Naive thymus-derived CD4-positive, alpha-beta T cell (primary cell): ENCODE results near the gene C9orf50. TPM values are rescaled to one million over a fixed set of nuclear protein-coding genes. Genes with fewer than 3 reads are reported as not detected.

Experiments
- ATAC-seq: fragments of 150-1000 bp; cut with Tn5 transposase; 2 replicates; pipeline ENCODE4 v1.10.0; 2021; ENCODE audit warnings: mild to moderate bottlenecking, moderate library complexity
- CTCF ChIA-PET: fragments of 350-600 bp; sonication (Branson Sonifier 250); formaldehyde crosslinking; loops from one replicate; lab custom pipeline; 2021; ENCODE audit warnings: antibody characterized with exemption; lab: Charles Lee
- POLR2A ChIA-PET: fragments of 350-600 bp; sonication (Branson Sonifier 250); formaldehyde crosslinking; loops from one replicate; lab custom pipeline; 2021; ENCODE audit warnings: antibody characterized with exemption, inconsistent platforms; lab: Charles Lee
- DNase-seq, 9 donors: peaks; one replicate each; pipeline versions ENCODE4 v3.0.0 to v3.0.0-alpha.2; 2020 to 2022; ENCODE audit warnings: mixed read lengths in 1 of 9
- H3K27ac ChIP-seq: one replicate; pipeline ENCODE4 v1.7.0; 2013; ENCODE audit warnings: mild to moderate bottlenecking, low read depth, low read length, moderate library complexity
- H3K27me3 ChIP-seq, 2 donors: one replicate each; pipeline ENCODE4 v1.7.0; 2013; ENCODE audit warnings: low read length in 2 of 2, mild to moderate bottlenecking in 2 of 2, moderate library complexity in 2 of 2; ENCODE audit not compliant: control insufficient read depth in 2 of 2, insufficient read depth in 2 of 2
- H3K36me3 ChIP-seq, 3 experiments: 1 replicate in 2 of 3; 2 replicates in 1 of 3; pipeline ENCODE4 v1.7.0; 2013; ENCODE audit warnings: low read length in 3 of 3, mild to moderate bottlenecking in 3 of 3, moderate library complexity in 1 of 3; ENCODE audit not compliant: insufficient read depth in 3 of 3, control insufficient read depth in 2 of 3
- H3K4me1 ChIP-seq, 2 donors: one replicate each; pipeline ENCODE4 v1.7.0; 2013; ENCODE audit warnings: low read length in 2 of 2, mild to moderate bottlenecking in 2 of 2, moderate library complexity in 1 of 2; ENCODE audit not compliant: control insufficient read depth in 2 of 2, insufficient read depth in 2 of 2
- H3K4me3 ChIP-seq: 2 replicates; pipeline ENCODE4 v1.7.0; 2013; ENCODE audit warnings: mild to moderate bottlenecking, low read length
- H3K9me3 ChIP-seq, 3 experiments: 1 replicate in 2 of 3; 2 replicates in 1 of 3; pipeline ENCODE4 v1.7.0; 2013; ENCODE audit warnings: low read length in 3 of 3; ENCODE audit not compliant: control insufficient read depth in 2 of 3
- H3K27ac Mint-ChIP-seq, 9 donors: one replicate each; pipeline ENCODE4 v1.8.0; 2020 to 2022; ENCODE audit warnings: mixed read lengths in 9 of 9, mild to moderate bottlenecking in 8 of 9, moderate library complexity in 5 of 9, inconsistent platforms in 2 of 9
- H3K27me3 Mint-ChIP-seq, 5 donors: one replicate each; pipeline ENCODE4 v1.8.0; 2021 to 2022; ENCODE audit warnings: mixed read lengths in 5 of 5, mild to moderate bottlenecking in 1 of 5
- H3K36me3 Mint-ChIP-seq, 5 donors: one replicate each; pipeline ENCODE4 v1.8.0; 2020 to 2022; ENCODE audit warnings: mixed read lengths in 5 of 5, mild to moderate bottlenecking in 3 of 5, inconsistent platforms in 1 of 5
- H3K4me1 Mint-ChIP-seq, 7 donors: one replicate each; pipeline ENCODE4 v1.8.0; 2020 to 2022; ENCODE audit warnings: mixed read lengths in 7 of 7, mild to moderate bottlenecking in 3 of 7, inconsistent platforms in 1 of 7
- H3K4me3 Mint-ChIP-seq, 10 donors: one replicate each; pipeline ENCODE4 v1.8.0; 2020 to 2022; ENCODE audit warnings: mild to moderate bottlenecking in 10 of 10, mixed read lengths in 10 of 10, moderate library complexity in 6 of 10, inconsistent platforms in 2 of 10
- H3K9me3 Mint-ChIP-seq, 11 donors: one replicate each; pipeline ENCODE4 v1.8.0; 2020 to 2022; ENCODE audit warnings: mixed read lengths in 11 of 11, mild to moderate bottlenecking in 4 of 11, inconsistent platforms in 1 of 11, moderate library complexity in 1 of 11
- intact Hi-C, 2 donors: fragments of 100-400 bp; cut with micrococcal nuclease; formaldehyde crosslinking; loops; one replicate each; pipeline ENCODE4 v1.15.1; 2023
- polyA plus RNA-seq, 2 donors: library from polyadenylated mRNA; unstranded; fragments of 300-500 nt; fragmentation: Illumina TruSeq; gene quantifications; one replicate each; pipeline ENCODE4 v1.2.3, GENCODE V29; 2021
- total RNA-seq, 6 experiments: library from RNA in 5 of 6; stranded (reverse) in 5 of 6; gene quantifications; 1 replicate in 5 of 6; 2 replicates in 1 of 6; pipeline ENCODE4 v1.2.3 and lab custom pipeline; 2021 to 2026

C9orf50 gene
- total and polyA plus RNA-seq, 7 experiments from 2014 or later: not detected

GRCh38 chr9:129574911-129575585 lies 45.9 kb downstream of the C9orf50 start:
- peaks cover 5 to 50% (median 16%) of the 10 kb centered on the region in 7 donors for H3K4me1 Mint-ChIP-seq
- H3K27ac Mint-ChIP-seq: peak overlapping the region in 1 of 9 donors; percentile 36
- H3K27ac ChIP-seq: no peak overlapping the region
- CTCF ChIA-PET: no interaction called here
- no peak overlapping the region for H3K4me3 Mint-ChIP-seq
- peaks cover 6 to 8% of the 10 kb centered on the region in 2 donors for H3K4me1 ChIP-seq
- H3K36me3 Mint-ChIP-seq: peaks cover 0 to 16% (median 0%) of the 10 kb centered on the region in 5 donors
- intact Hi-C loops: no loop called here
- H3K36me3 ChIP-seq: no peaks in the 10 kb centered on the region
- DNase-seq (no peak), ATAC-seq (peak; percentile 60)
- H3K9me3 Mint-ChIP-seq: peaks cover 0 to 9% (median 0%) of the 10 kb centered on the region in 11 donors
- H3K27me3 ChIP-seq: no peaks in the 10 kb centered on the region
- H3K9me3 ChIP-seq: no peaks in the 10 kb centered on the region
- peaks cover 0 to 16% (median 11%) of the 10 kb centered on the region in 5 donors for H3K27me3 Mint-ChIP-seq
- H3K4me3 ChIP-seq: no peak overlapping the region
- POLR2A ChIA-PET: no interaction called here

DNA sequence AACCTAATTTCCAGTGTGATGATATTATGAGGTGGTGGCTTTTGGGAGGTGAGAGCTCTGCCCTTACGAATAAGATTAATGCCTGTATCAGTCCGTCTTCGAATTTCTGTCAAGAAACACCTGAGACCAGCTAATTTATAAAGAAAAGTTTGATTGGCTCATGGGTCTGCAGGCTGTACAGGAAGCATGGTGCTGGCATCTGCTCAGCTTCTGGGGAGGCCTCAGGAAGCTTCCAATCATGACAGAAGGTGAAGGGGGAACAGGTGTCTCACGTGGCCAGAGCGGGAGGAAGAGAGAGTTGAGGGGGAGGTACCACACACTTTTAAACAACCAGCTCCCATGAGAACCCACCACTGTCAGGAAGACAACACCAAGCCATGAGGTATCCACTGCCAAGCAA lies 46.9 kb downstream of the C9orf50 start:
- H3K4me3 ChIP-seq: no peak overlapping the region
- Mint-ChIP-seq H3K27ac (no peak overlapping the region), H3K4me3 (no peak overlapping the region), H3K9me3 (peaks cover 0 to 6% (median 0%) of the 10 kb centered on the region in 11 donors), H3K27me3 (peaks cover 7 to 23% (median 19%) of the 10 kb centered on the region in 5 donors), H3K4me1 (peaks cover 9 to 48% (median 12%) of the 10 kb centered on the region in 7 donors), H3K36me3 (peaks cover 0 to 11% (median 0%) of the 10 kb centered on the region in 5 donors)
- ChIA-PET CTCF (interaction anchor here (0.6 kb wide), 1 partner anchor 542 kb away, joined by 3 read pairs; no protein-coding TSS in a partner anchor), POLR2A (no interaction called here)
- no peaks in the 10 kb centered on the region for H3K36me3 ChIP-seq
- DNase-seq: no peak
- no peak for ATAC-seq
- intact Hi-C loops: no loop called here
- H3K27ac ChIP-seq: no peak overlapping the region
- peaks cover 0 to 5% of the 10 kb centered on the region in 2 donors for H3K27me3 ChIP-seq
- H3K4me1 ChIP-seq: peaks cover 0 to 8% of the 10 kb centered on the region in 2 donors
- no peaks in the 10 kb centered on the region for H3K9me3 ChIP-seq

- Histone ChIP-seq H3K36me3 (no peaks in the 10 kb centered on the region), H3K27me3 (peaks cover 0 to 8% of the 10 kb centered on the region in 2 donors), H3K4me3 (no peak overlapping the region), H3K4me1 (peaks cover 3 to 8% of the 10 kb centered on the region in 2 donors), H3K9me3 (no peaks in the 10 kb centered on the region), H3K27ac (no peak overlapping the region)
- peaks cover 0 to 6% (median 0%) of the 10 kb centered on the region in 11 donors for H3K9me3 Mint-ChIP-seq
- no peak overlapping the region for H3K4me3 Mint-ChIP-seq
- H3K27ac Mint-ChIP-seq: peak overlapping the region in 1 of 9 donors; percentile 60
- peaks cover 0 to 11% (median 0%) of the 10 kb centered on the region in 5 donors for H3K36me3 Mint-ChIP-seq
- POLR2A ChIA-PET: interaction anchor here (0.6 kb wide), 1 partner anchor 14 kb away, joined by 3 read pairs; no protein-coding TSS in a partner anchor
- CTCF ChIA-PET: interaction anchor here (0.7 kb wide), 1 partner anchor 73 kb away, joined by 3 read pairs; no protein-coding TSS in a partner anchor
- H3K4me1 Mint-ChIP-seq: peaks cover 11 to 41% (median 16%) of the 10 kb centered on the region in 7 donors
- intact Hi-C loops: no loop called here
- no peak for ATAC-seq
- no peak for DNase-seq
- H3K27me3 Mint-ChIP-seq: peaks cover 14 to 29% (median 24%) of the 10 kb centered on the region in 5 donors
Measured at GRCh38 chr9:129572517-129572916, 48.4 kb downstream of the C9orf50 start.

DNA sequence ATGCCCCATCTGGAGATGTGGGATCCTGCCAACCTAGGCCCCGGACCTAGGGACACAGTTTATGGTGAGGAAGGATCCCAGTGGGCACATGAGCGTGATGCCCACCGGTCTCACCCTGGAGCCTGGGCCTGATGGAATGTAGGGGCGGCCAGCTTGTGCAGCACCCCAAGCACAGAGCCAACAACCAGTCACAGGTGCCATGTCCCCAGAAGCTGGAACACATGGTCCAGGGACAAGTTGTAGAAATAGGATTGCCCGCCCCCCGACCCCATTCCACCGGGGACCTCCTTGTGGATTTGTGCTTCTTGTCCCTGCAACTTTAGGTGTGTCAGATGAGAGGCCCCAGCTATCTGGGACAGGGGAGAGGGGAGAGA lies 48.9 kb downstream of the C9orf50 start:
- H3K27me3 ChIP-seq: peaks cover 0 to 8% of the 10 kb centered on the region in 2 donors
- H3K36me3 Mint-ChIP-seq: peaks cover 0 to 11% (median 0%) of the 10 kb centered on the region in 5 donors
- CTCF ChIA-PET: no interaction called here
- no peak for ATAC-seq
- peaks cover 3 to 8% of the 10 kb centered on the region in 2 donors for H3K4me1 ChIP-seq
- peaks cover 14 to 29% (median 24%) of the 10 kb centered on the region in 5 donors for H3K27me3 Mint-ChIP-seq
- no peak overlapping the region for H3K4me3 ChIP-seq
- POLR2A ChIA-PET: interaction anchor here (0.6 kb wide), 1 partner anchor 14 kb away, joined by 3 read pairs; no protein-coding TSS in a partner anchor
- intact Hi-C loops: no loop called here
- H3K27ac Mint-ChIP-seq: peak overlapping the region in 1 of 9 donors; percentile 38
- no peaks in the 10 kb centered on the region for H3K36me3 ChIP-seq
- no peak overlapping the region for H3K27ac ChIP-seq
- H3K9me3 ChIP-seq: no peaks in the 10 kb centered on the region
- H3K9me3 Mint-ChIP-seq: peaks cover 0 to 6% (median 0%) of the 10 kb centered on the region in 11 donors
- DNase-seq: no peak
- no peak overlapping the region for H3K4me3 Mint-ChIP-seq
- H3K4me1 Mint-ChIP-seq: peaks cover 11 to 38% (median 16%) of the 10 kb centered on the region in 7 donors

- Histone ChIP-seq H3K27ac (no peak overlapping the region), H3K4me1 (peaks cover 3 to 8% of the 10 kb centered on the region in 2 donors), H3K4me3 (no peak overlapping the region), H3K9me3 (no peaks in the 10 kb centered on the region), H3K36me3 (no peaks in the 10 kb centered on the region), H3K27me3 (peaks cover 0 to 8% of the 10 kb centered on the region in 2 donors)
- ChIA-PET POLR2A (no interaction called here), CTCF (interaction anchor here (0.6 kb wide), 1 partner anchor 405 kb away, joined by 4 read pairs; no protein-coding TSS in a partner anchor)
- Mint-ChIP-seq H3K27me3 (peaks cover 14 to 30% (median 24%) of the 10 kb centered on the region in 5 donors), H3K36me3 (peaks cover 0 to 11% (median 0%) of the 10 kb centered on the region in 5 donors), H3K4me1 (peaks cover 11 to 33% (median 14%) of the 10 kb centered on the region in 7 donors), H3K9me3 (peaks cover 0 to 6% (median 0%) of the 10 kb centered on the region in 11 donors), H3K4me3 (peak overlapping the region in 1 of 10 donors; percentile 18), H3K27ac (peak overlapping the region in 1 of 9 donors; percentile 48)
- DNase-seq (no peak), ATAC-seq (no peak)
- intact Hi-C loops: no loop called here
Measured at GRCh38 chr9:129571298-129572051, 49.4 kb downstream of the C9orf50 start.
